Activated T-helper 17 cell treated with anti-CD3 and anti-CD28 coated beads, Interleukin-2, amount 50 U/mL, for 72 hours (primary cell): ENCODE data around the gene ACVR1C. TPM values are rescaled to one million over a fixed set of nuclear protein-coding genes. Genes with fewer than 3 reads are reported as not detected.

Experiments
- ATAC-seq: fragments of 150-1000 bp; cut with Tn5 transposase; replicated peaks from 2 replicates; pipeline ENCODE4 v1.10.0; 2021; ENCODE audit warnings: mild to moderate bottlenecking, moderate library complexity
- H3K27ac Mint-ChIP-seq: one replicate; pipeline ENCODE4 v1.8.0; 2022; ENCODE audit warnings: mixed read lengths
- H3K27me3 Mint-ChIP-seq: one replicate; pipeline ENCODE4 v1.8.0; 2022; ENCODE audit warnings: mixed read lengths
- H3K36me3 Mint-ChIP-seq: one replicate; pipeline ENCODE4 v1.8.0; 2022; ENCODE audit warnings: low read depth, mild to moderate bottlenecking, mixed read lengths
- H3K4me1 Mint-ChIP-seq: one replicate; pipeline ENCODE4 v1.8.0; 2022; ENCODE audit warnings: mixed read lengths
- H3K4me3 Mint-ChIP-seq: one replicate; pipeline ENCODE4 v1.8.0; 2022; ENCODE audit warnings: mild to moderate bottlenecking, mixed read lengths
- H3K9me3 Mint-ChIP-seq: one replicate; pipeline ENCODE4 v1.8.0; 2022; ENCODE audit warnings: mixed read lengths
- total RNA-seq, 2 donors: library from RNA; stranded (reverse); gene quantifications; one replicate each; pipeline ENCODE4 v1.2.3, GENCODE V29; 2022

The ACVR1C gene
- total RNA-seq, 2 donors from 2014 or later, result 1.1 to 2.8 TPM

- H3K36me3 Mint-ChIP-seq, result no peaks in the 10 kb centered on the region
- peak; percentile 80 for ATAC-seq
- H3K27me3 Mint-ChIP-seq, result no peaks in the 10 kb centered on the region
- peaks cover 4% of the 10 kb centered on the region for H3K4me1 Mint-ChIP-seq
- H3K4me3 Mint-ChIP-seq, result no peak overlapping the region
- no peaks in the 10 kb centered on the region for H3K9me3 Mint-ChIP-seq
- H3K27ac Mint-ChIP-seq, result no peak overlapping the region
These were observed 130.9 kb downstream of the ACVR1C start for GRCh38 chr2:157497638-157498314.

DNA sequence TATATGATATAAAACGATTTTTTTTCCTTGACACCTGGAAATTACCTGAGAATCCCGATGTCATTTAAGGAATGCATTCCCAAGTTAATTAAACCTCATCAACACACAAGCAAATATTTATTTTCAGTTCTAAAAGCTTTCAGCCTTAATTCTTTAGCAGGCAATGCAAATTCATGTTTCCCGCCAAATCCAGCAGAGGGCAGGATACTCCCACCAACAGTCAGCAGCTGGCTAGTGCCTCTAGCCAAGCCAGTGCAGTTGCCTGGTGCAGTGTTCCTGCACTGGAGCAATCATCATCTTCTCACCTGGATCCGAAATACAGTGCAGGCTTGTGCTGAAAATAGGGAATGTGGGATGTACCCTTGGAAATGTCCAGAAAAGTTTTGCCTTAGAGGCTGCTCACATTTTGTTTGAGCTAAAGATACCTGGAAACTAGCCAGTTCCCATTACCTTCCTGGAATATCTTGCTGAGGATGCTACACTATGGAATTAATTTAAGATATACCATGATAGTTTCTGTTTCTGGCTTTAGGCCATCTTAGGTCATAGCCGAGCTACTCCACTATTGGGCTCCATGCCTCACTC lies 136.4 kb downstream of the ACVR1C start:
- peak overlapping the region; percentile 49 for H3K27ac Mint-ChIP-seq
- no peaks in the 10 kb centered on the region for H3K36me3 Mint-ChIP-seq
- H3K4me1 Mint-ChIP-seq, result peaks cover 18% of the 10 kb centered on the region
- ATAC-seq, result peak; percentile 86
- H3K27me3 Mint-ChIP-seq, result no peaks in the 10 kb centered on the region
- peak overlapping the region; percentile 21 for H3K4me3 Mint-ChIP-seq
- no peaks in the 10 kb centered on the region for H3K9me3 Mint-ChIP-seq

DNA sequence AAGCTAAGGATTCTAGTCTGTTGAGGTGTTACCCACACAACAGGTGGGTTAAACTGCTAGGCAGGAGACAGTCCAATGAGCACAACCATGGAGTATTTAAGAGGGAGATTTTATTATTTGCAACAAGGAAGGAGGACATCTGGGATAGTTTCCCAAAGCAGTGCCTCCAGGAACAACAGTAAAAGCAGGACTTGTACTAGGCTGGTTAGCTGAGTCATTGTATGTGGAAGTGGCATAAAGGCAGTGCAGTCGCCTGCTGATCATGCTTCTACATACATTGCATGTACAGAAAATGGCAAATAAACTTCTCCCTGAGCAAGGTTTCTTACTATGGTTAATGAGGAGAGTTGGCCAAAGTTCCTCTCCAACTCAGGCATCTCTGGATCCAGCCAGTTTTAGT lies 138.7 kb downstream of the ACVR1C start:
- no peaks in the 10 kb centered on the region for H3K27me3 Mint-ChIP-seq
- no peak for ATAC-seq
- no peak overlapping the region for H3K27ac Mint-ChIP-seq
- H3K36me3 Mint-ChIP-seq, result no peaks in the 10 kb centered on the region
- no peak overlapping the region for H3K4me3 Mint-ChIP-seq
- H3K4me1 Mint-ChIP-seq, result peaks cover 29% of the 10 kb centered on the region
- H3K9me3 Mint-ChIP-seq, result no peaks in the 10 kb centered on the region

- Mint-ChIP-seq H3K27me3 (no peaks in the 10 kb centered on the region), H3K4me3 (peak overlapping the region; percentile 69), H3K4me1 (peaks cover 29% of the 10 kb centered on the region), H3K9me3 (no peaks in the 10 kb centered on the region), H3K27ac (peak overlapping the region; percentile 65), H3K36me3 (no peaks in the 10 kb centered on the region)
- no peak for ATAC-seq
These were observed 139.8 kb downstream of the ACVR1C start for GRCh38 chr2:157488877-157489276.

DNA sequence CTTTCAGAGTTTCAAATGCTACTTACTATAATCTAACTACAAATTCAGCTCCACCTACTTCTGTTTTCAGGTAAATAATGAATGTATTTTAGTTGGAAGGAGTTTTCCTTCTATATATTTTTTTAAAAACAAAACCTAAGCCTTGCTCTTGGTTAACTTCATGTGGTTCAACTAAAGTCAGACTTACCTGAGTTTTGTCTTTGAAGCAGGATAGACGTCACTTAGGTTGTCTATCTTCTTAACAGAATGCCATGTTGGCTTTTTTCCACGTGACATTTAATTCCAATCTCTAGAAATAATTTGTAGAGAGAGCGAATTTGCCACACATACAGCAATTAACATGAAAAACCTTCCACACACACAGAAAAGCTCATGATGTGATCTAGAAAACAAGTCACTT lies 140.9 kb downstream of the ACVR1C start:
- no peak for ATAC-seq
- Mint-ChIP-seq H3K27me3 (no peaks in the 10 kb centered on the region), H3K9me3 (no peaks in the 10 kb centered on the region), H3K27ac (peak overlapping the region; percentile 65), H3K36me3 (no peaks in the 10 kb centered on the region), H3K4me3 (peak overlapping the region; percentile 69), H3K4me1 (peaks cover 25% of the 10 kb centered on the region)

GRCh38 chr2:157487271-157487610 lies 141.4 kb downstream of the ACVR1C start:
- no peaks in the 10 kb centered on the region for H3K27me3 Mint-ChIP-seq
- peak overlapping the region; percentile 69 for H3K4me3 Mint-ChIP-seq
- no peaks in the 10 kb centered on the region for H3K36me3 Mint-ChIP-seq
- no peaks in the 10 kb centered on the region for H3K9me3 Mint-ChIP-seq
- ATAC-seq, result peak; percentile 72
- peak overlapping the region; percentile 70 for H3K27ac Mint-ChIP-seq
- H3K4me1 Mint-ChIP-seq, result peaks cover 21% of the 10 kb centered on the region

DNA sequence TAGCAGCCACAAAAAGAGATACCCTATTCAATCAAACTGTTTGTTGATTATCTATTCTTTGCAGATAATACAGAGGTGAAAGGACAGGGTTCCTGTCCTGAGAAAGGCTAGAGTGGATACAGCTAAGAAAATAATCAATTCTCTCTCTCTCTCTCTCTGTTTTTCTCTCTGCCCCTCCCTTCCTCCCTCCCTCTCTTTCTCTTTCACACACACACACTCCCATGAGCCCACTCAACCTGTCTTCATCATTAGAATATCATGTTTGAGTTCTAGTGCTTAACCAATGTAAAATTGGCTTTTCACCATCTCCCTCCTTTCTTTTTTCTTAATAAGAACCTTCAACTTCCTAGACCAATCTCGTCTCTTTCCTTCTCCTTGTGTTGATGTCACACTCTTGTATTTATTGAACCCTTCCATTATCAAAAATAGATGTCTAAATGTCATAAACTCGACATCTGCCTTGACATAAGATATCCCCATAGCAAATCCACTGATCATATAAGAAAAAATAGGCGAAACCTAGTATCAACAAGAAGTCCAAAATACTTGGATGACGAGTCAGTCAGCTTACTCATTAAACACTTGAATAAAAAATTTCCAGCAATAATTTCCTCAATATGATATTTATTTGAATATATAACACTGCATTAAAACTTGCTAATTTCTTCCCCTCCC lies 141.9 kb downstream of the ACVR1C start:
- ATAC-seq, result no peak
- H3K27ac Mint-ChIP-seq, result peak overlapping the region; percentile 70
- H3K4me3 Mint-ChIP-seq, result peak overlapping the region; percentile 69
- H3K27me3 Mint-ChIP-seq, result no peaks in the 10 kb centered on the region
- peaks cover 24% of the 10 kb centered on the region for H3K4me1 Mint-ChIP-seq
- H3K36me3 Mint-ChIP-seq, result no peaks in the 10 kb centered on the region
- H3K9me3 Mint-ChIP-seq, result no peaks in the 10 kb centered on the region

DNA sequence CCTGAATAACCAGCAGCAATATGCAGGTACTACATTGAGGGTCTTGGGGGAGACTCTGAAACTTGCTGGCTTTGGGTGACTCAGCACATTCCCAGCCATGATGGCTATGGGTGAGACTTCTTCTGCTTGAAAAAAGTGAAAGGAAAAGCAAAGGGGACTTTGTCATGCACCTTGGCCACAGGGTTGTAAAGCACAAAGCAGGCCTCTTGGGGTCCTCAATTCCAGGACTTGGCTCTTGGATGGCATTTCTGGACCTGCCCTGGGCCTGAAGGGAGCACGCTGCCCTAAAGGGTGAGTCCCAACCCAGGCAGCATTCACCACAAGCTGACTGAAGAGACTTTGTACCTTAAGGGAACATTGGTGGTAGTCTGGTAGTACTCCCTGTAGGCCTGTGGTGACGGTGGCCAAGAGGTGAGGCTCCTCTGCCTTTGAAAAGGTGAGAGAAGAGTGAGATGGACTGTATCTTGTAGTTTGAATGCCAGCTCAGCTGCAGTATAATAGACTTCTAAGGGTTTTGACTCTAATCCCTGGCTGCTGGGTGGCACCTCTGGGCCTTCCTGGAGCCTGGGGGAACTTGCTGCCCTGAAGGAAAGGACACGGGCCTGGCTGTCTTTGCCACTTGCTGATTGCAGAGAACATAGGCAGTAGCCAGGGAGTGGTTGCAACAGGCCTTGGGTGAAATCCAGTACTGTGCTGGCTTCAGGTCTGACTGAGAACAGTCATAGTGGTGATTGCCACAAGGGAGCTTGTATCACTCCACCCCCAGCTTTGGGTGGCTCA lies 148.3 kb downstream of the ACVR1C start:
- ATAC-seq, result peak; percentile 76
- H3K36me3 Mint-ChIP-seq, result peaks cover 8% of the 10 kb centered on the region
- peak overlapping the region; percentile 79 for H3K4me3 Mint-ChIP-seq
- peak overlapping the region; percentile 98 for H3K27ac Mint-ChIP-seq
- H3K27me3 Mint-ChIP-seq, result no peaks in the 10 kb centered on the region
- H3K9me3 Mint-ChIP-seq, result no peaks in the 10 kb centered on the region
- peaks cover 49% of the 10 kb centered on the region for H3K4me1 Mint-ChIP-seq

DNA sequence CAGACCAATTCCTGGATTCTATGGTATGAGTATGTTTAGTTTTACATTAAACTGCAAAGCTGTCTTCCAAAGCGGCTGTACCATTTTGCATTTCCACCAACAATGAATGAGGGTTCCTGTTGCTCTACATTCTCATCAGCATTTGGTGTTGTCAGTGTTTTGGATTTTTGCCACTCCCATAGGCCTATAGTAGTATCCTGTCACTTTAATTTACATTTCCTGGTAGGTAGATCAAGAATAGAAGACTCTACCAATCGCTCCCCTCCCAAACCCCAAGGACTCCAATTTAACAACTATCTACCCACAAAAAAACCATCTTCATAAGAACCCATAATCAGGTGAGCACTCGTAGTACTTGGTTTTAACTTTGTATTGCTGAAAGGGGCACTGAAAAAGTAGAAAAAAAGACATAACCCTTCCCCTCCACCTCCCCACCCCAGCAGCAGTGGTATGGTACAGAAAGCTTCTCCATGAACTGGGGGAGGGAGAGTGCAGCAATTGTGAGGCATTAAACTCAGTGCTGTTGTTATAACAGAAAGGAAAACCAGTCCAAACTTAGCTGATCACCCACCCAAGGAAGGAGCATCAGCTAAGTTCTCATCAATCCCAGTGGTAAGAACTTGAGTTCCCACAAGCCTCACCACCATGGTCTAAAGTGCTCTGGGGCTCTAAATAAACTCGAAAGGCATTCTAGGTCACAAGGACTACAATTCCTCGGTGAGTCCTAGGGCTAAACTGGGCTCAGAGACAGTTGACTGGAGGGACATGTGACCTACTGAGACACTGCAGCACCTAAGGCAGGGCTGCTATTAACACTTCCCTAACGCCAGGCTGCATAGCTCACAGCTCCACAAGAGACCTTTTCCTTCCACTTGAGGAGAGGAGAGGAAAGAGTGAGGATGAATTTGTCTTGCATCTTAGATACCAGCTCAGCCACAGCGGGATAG lies 149.3 kb downstream of the ACVR1C start:
- no peaks in the 10 kb centered on the region for H3K9me3 Mint-ChIP-seq

GRCh38 chr2:157477919-157478318 lies 150.7 kb downstream of the ACVR1C start:
- peaks cover 62% of the 10 kb centered on the region for H3K4me1 Mint-ChIP-seq
- H3K36me3 Mint-ChIP-seq, result peaks cover 8% of the 10 kb centered on the region
- no peaks in the 10 kb centered on the region for H3K9me3 Mint-ChIP-seq
- peak overlapping the region; percentile 79 for H3K4me3 Mint-ChIP-seq
- no peaks in the 10 kb centered on the region for H3K27me3 Mint-ChIP-seq
- peak; percentile 11 for ATAC-seq
- H3K27ac Mint-ChIP-seq, result peak overlapping the region; percentile 98

More for the DNA sequence above, 149.3 kb downstream of the ACVR1C start:
- peak overlapping the region; percentile 79 for H3K4me3 Mint-ChIP-seq
- peaks cover 49% of the 10 kb centered on the region for H3K4me1 Mint-ChIP-seq
- ATAC-seq, result no peak
- peaks cover 8% of the 10 kb centered on the region for H3K36me3 Mint-ChIP-seq
- H3K27ac Mint-ChIP-seq, result peak overlapping the region; percentile 98
- H3K27me3 Mint-ChIP-seq, result no peaks in the 10 kb centered on the region

GRCh38 chr2:157476953-157477709 lies 151.5 kb downstream of the ACVR1C start:
- H3K27me3 Mint-ChIP-seq, result no peaks in the 10 kb centered on the region
- ATAC-seq, result peak; percentile 70
- peak overlapping the region; percentile 98 for H3K27ac Mint-ChIP-seq
- H3K4me3 Mint-ChIP-seq, result peak overlapping the region; percentile 79
- H3K36me3 Mint-ChIP-seq, result peaks cover 8% of the 10 kb centered on the region
- H3K4me1 Mint-ChIP-seq, result peaks cover 64% of the 10 kb centered on the region
- H3K9me3 Mint-ChIP-seq, result no peaks in the 10 kb centered on the region
